GM12878 (cell line): Measurements from ENCODE around the gene RBPMS2. TPM values are rescaled to one million over a fixed set of nuclear protein-coding genes. Genes with fewer than 3 reads are reported as not detected.

Experiments
- ATAC-seq: fragments of 200-7000 bp; cut with Tn5 transposase; 3 replicates; pipeline ENCODE4 v1.9.1; 2020; ENCODE audit warnings: mild to moderate bottlenecking, moderate library complexity
- BruUV-seq: library from RNA; stranded (reverse); fragments of 400-500 nt; replicated peaks from 2 replicates; lab custom pipeline; 2021; lab: Mats Ljungman, UMichigan
- CTCF ChIA-PET: fragments of 300-600 bp; sonication (Branson Sonifier 250); formaldehyde crosslinking; extraction: SDS; loops from one replicate; lab custom pipeline; 2021; ENCODE audit warnings: inconsistent platforms; lab: Yijun Ruan, JAX
- POLR2A ChIA-PET: fragments of 350-600 bp; formaldehyde crosslinking; extraction: SDS; loops from one replicate; lab custom pipeline; 2021; ENCODE audit warnings: inconsistent platforms; lab: Charles Lee
- RAD21 ChIA-PET: fragments of 300-600 bp; sonication (Branson Sonifier 250); formaldehyde crosslinking; loops from one replicate; lab custom pipeline; 2023; ENCODE audit warnings: antibody characterized with exemption; ENCODE audit not compliant: unreplicated experiment; lab: Charles Lee
- SMC1A ChIA-PET: fragments of 300-600 bp; sonication (Branson Sonifier 250); formaldehyde crosslinking; loops from one replicate; lab custom pipeline; 2023; ENCODE audit not compliant: unreplicated experiment, uncharacterized antibody; lab: Charles Lee
- DNase-seq: peaks from one replicate; pipeline ENCODE4 v3.0.0-alpha.2; 2011; ENCODE audit warnings: low read depth, low spot score
- FAIRE-seq: peaks from 3 replicates; lab custom pipeline; 2011; peaks lifted over from hg19 to GRCh38; lab: Jason Lieb, UNC
- H2AFZ ChIP-seq: 2 replicates; pipeline ENCODE4 v1.6.0; 2011; ENCODE audit warnings: low read depth, low read length, control low read depth; ENCODE audit not compliant: control insufficient read depth
- H3K27ac ChIP-seq: 2 replicates; pipeline ENCODE4 v1.5.1; 2011; ENCODE audit warnings: control low read depth; ENCODE audit not compliant: control insufficient read depth, insufficient read depth
- H3K27me3 ChIP-seq, 2 experiments: replicated peaks in 1 of 2; 2 replicates each; pipeline versions ENCODE4 v1.6.0 to v1.6.1; 2011; ENCODE audit warnings: low read length in 1 of 2; ENCODE audit not compliant: control insufficient read depth in 2 of 2, insufficient read depth in 2 of 2
- H3K36me3 ChIP-seq, 2 experiments: 2 replicates each; pipeline ENCODE4 v1.5.1; 2011; ENCODE audit warnings: low read length in 1 of 2; ENCODE audit not compliant: control insufficient read depth in 2 of 2, insufficient read depth in 2 of 2
- H3K4me1 ChIP-seq: 2 replicates; pipeline ENCODE4 v1.6.1; 2011; ENCODE audit warnings: mild to moderate bottlenecking, low read length, moderate library complexity, mixed read lengths; ENCODE audit not compliant: control insufficient read depth, insufficient read depth
- H3K4me2 ChIP-seq: 2 replicates; pipeline ENCODE4 v1.6.0; 2011; ENCODE audit warnings: control low read depth; ENCODE audit not compliant: control insufficient read depth, insufficient read depth
- H3K4me3 ChIP-seq: fragments of 200-600 bp; sonication (generic); 2 replicates; pipeline ENCODE4 v1.5.1; 2016
- H3K79me2 ChIP-seq: 2 replicates; pipeline ENCODE4 v1.6.0; 2011; ENCODE audit warnings: low read length; ENCODE audit not compliant: control insufficient read depth, insufficient read depth
- H3K9ac ChIP-seq: 2 replicates; pipeline ENCODE4 v1.8.0; 2011; ENCODE audit warnings: low read length, control low read depth, mixed read lengths; ENCODE audit not compliant: control insufficient read depth, insufficient read depth
- H3K9me3 ChIP-seq: replicated peaks from 3 replicates; pipeline ENCODE4 v1.5.1; 2011; ENCODE audit warnings: mild to moderate bottlenecking, low read length; ENCODE audit not compliant: control insufficient read depth, insufficient read depth
- H4K20me1 ChIP-seq: 2 replicates; pipeline ENCODE4 v1.6.0; 2011; ENCODE audit not compliant: control insufficient read depth, insufficient read depth
- BACH1 ChIP-seq: fragments of 450-650 bp; IDR thresholded peaks from 2 replicates; pipeline ENCODE4 v1.6.1; 2017; ENCODE audit warnings: mild to moderate bottlenecking, borderline replicate concordance
- HCFC1 ChIP-seq: fragments of 150-350 bp; IDR thresholded peaks from 2 replicates; pipeline ENCODE4 v1.6.1; 2014; ENCODE audit warnings: low read length
- JUNB ChIP-seq: IDR thresholded peaks from 2 replicates; pipeline ENCODE4 v1.6.1; 2016; ENCODE audit warnings: antibody characterized with exemption, mild to moderate bottlenecking
- KDM1A ChIP-seq: fragments of 200-600 bp; sonication (generic); IDR thresholded peaks from 2 replicates; pipeline ENCODE4 v1.6.1; 2016; ENCODE audit warnings: borderline replicate concordance
- NR2C2 ChIP-seq: IDR thresholded peaks from 2 replicates; pipeline ENCODE4 v1.6.1; 2011; ENCODE audit warnings: borderline replicate concordance, low read depth; ENCODE audit not compliant: control insufficient read depth, insufficient read length
- NR2F1 ChIP-seq: fragments of 450-650 bp; conservative IDR thresholded peaks from 2 replicates; pipeline ENCODE4 v1.6.1; 2017; ENCODE audit warnings: mild to moderate bottlenecking
- PML ChIP-seq: IDR thresholded peaks from 2 replicates; pipeline ENCODE4 v1.6.1; 2012; ENCODE audit warnings: low read length, inconsistent platforms
- RAD51 ChIP-seq: fragments of 450-650 bp; IDR thresholded peaks from 2 replicates; pipeline ENCODE4 v1.6.1; 2016; ENCODE audit warnings: moderate library complexity, mild to moderate bottlenecking, inconsistent platforms
- RCOR1 ChIP-seq: conservative IDR thresholded peaks from 2 replicates; pipeline ENCODE4 v1.6.1; 2012; ENCODE audit warnings: low read depth, low read length, improper control_type of control experiment
- SUPT20H ChIP-seq: IDR thresholded peaks from 2 replicates; pipeline ENCODE4 v1.6.1; 2011; ENCODE audit warnings: low read depth, mild to moderate bottlenecking, low read length, moderate library complexity, borderline replicate concordance; ENCODE audit not compliant: control insufficient read depth
- ZNF217 ChIP-seq: fragments of 450-650 bp; IDR thresholded peaks from 2 replicates; pipeline ENCODE4 v1.6.1; 2017; ENCODE audit warnings: antibody characterized with exemption, mild to moderate bottlenecking
- ZZZ3 ChIP-seq: IDR thresholded peaks from 2 replicates; pipeline ENCODE4 v1.6.1; 2011; ENCODE audit warnings: low read depth; ENCODE audit not compliant: control insufficient read depth, insufficient read length
- WGBS: methylation state at CpG from one replicate; pipeline ENCODE4 v1.1.6; 2016; ENCODE audit warnings: low lambda C conversion rate; ENCODE audit not compliant: insufficient replicate concordance, insufficient coverage; ENCODE audit errors: missing lambda C conversion rate; 5-methylcytosine and 5-hydroxymethylcytosine counted together
- in situ Hi-C: fragments of 300-500 bp; cut with MboI; formaldehyde crosslinking; loops from 9 replicates; pipeline ENCODE4 v1.14.3; 2018; ENCODE audit warnings: mixed read lengths
- intact Hi-C: fragments of 100-400 bp; cut with micrococcal nuclease; formaldehyde crosslinking; loops from one replicate; pipeline ENCODE4 v1.14.2; 2022; ENCODE audit not compliant: unreplicated experiment
- polyA plus RNA-seq, 11 experiments: library from polyadenylated mRNA; depleted of rRNA in 4 of 11; unstranded in 6 of 11; stranded (reverse) in 5 of 11; fragments of >200 nt; fragmentation: Nextera tagmentation in 4 of 11; fragmentation: Illumina TruSeq in 1 of 11; extraction: Ambion mirVana in 4 of 11; extraction: Trizol in 1 of 11; gene quantifications; 1 replicate in 1 of 11; 2 replicates in 10 of 11; pipeline versions ENCODE4 v1.2.1 to v1.2.3, GENCODE V29; 2011 to 2016; ENCODE audit warnings: inconsistent platforms in 2 of 11, missing spikeins in 2 of 11, low read depth in 1 of 11
- total RNA-seq, 4 experiments: library from RNA; depleted of rRNA in 3 of 4; stranded (reverse); fragments of >200 nt in 3 of 4; fragmentation: Illumina TruSeq in 1 of 4; extraction: Trizol in 1 of 4; gene quantifications; 2 replicates each; pipeline versions ENCODE4 v1.2.1 to v1.2.3, GENCODE V29; 2013 to 2021

The RBPMS2 gene
- total and polyA plus RNA-seq, 10 of the 15 experiments (the other 5 are each of a cell fraction or from before 2014, with no cell fraction given), result 0.06 to 0.31 (median 0.19) TPM; not detected in 3

- ChIA-PET CTCF (interaction anchor here (1.1 to 1.9 kb wide), 4 partner anchors 22 to 93 kb away, joined by 3 to 7 read pairs (median 6); no protein-coding TSS in a partner anchor), POLR2A (no interaction called here), RAD21 (interaction anchor here (1.7 kb wide), 1 partner anchor 11 kb away, joined by 6 read pairs; no protein-coding TSS in a partner anchor), SMC1A (interaction anchor here (0.6 to 1.9 kb wide), 3 partner anchors 10 to 307 kb away, joined by 3 to 9 read pairs (median 7); no protein-coding TSS in a partner anchor)
- TF ChIP-seq RCOR1 (no peak), SUPT20H (no peak), NR2F1 (no peak), RAD51 (no peak), ZZZ3 (no peak), HCFC1 (no peak), PML (no peak), JUNB (no peak), ZNF217 (no peak), NR2C2 (no peak), KDM1A (no peak), BACH1 (no peak)
- no peaks in the 10 kb centered on the region for H3K36me3 ChIP-seq
- WGBS, result 65% methylated on average over 7 of the region's 7 CpGs
- H3K9ac ChIP-seq, result no peak overlapping the region
- H3K4me2 ChIP-seq, result no peak overlapping the region
- no peak overlapping the region for H3K4me3 ChIP-seq
- H3K27ac ChIP-seq, result no peak overlapping the region
- H2AFZ ChIP-seq, result no peak overlapping the region
- no peaks in the 10 kb centered on the region for H4K20me1 ChIP-seq
- H3K9me3 ChIP-seq, result no peaks in the 10 kb centered on the region
- in situ Hi-C loops (no loop called here), intact Hi-C loops (no loop called here)
- DNase-seq (no peak), ATAC-seq (no peak), FAIRE-seq (no peak)
- no peaks in the 10 kb centered on the region for H3K4me1 ChIP-seq
- H3K79me2 ChIP-seq, result no peaks in the 10 kb centered on the region
- no TSS peak for BruUV-seq
- H3K27me3 ChIP-seq, result no peaks in the 10 kb centered on the region
These were observed 58.3 kb downstream of the RBPMS2 start for GRCh38 chr15:64717130-64717529.
